HG03439 (cell line): ENCODE results near the gene FOXA3.
"Not testable (repeated sequence)": the region's sequence is repeated elsewhere in the genome, so short reads cannot be mapped to it uniquely, and the experiment has no call there.

Experiments
- ATAC-seq: cut with Tn5 transposase; IDR thresholded peaks from one replicate; pipeline ENCODE4 v1.9.1; 2021; ENCODE audit warnings: mild to moderate bottlenecking, moderate library complexity; ENCODE audit not compliant: unreplicated experiment

Gene FOXA3

DNA sequence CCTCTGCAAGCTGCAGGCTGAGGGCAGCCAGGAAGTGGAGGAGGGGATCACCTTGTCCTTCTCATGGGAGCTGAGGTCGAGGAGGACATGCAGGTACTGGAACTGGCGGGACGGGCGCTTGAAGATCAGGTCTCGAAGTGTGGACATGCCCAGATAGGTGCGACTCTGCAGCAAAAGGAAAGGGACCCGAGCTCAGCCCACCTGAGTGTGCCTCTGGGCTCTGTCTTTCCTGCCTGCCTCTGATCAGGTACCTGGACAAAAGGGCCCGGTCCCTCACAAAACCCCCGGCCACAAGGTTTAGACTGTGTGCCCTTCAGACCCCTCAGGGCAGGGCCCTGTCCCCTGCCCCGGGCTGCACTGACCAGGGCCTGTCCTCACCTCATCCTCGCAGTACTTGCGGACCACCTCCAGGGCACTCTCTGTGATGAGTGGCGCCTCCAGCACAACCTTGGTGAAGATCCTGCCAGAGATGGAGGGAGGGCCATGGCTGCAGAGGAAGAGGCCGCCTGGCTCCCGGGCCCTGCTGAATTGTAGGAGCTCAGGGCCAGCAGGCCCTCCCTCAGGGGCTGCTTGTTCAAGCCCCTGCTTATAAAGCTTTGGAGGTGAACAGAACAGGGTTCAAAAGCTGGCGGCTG, 36.5 kb upstream of the FOXA3 start:
- ATAC-seq = no peak

DNA sequence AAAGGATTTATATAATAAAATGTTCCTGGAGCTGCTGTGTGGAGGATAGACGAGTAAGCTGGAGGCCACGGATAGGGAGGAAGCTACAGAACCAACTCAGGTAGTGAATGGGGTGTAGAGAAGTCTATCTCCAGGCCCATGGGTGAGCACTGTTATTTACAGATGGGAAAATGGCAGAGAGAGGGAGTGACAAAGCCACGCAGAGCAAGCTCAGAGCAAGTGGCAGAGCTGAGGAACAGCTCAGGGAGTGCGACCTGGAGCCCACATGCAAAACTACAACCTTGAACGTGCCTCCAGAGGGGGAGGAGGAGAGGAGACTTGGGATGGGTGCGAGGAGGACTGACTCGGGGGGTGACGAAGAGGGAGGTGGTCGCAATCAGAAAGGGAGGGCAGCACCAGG, 35.6 kb upstream of the FOXA3 start:
- no peak for ATAC-seq

DNA sequence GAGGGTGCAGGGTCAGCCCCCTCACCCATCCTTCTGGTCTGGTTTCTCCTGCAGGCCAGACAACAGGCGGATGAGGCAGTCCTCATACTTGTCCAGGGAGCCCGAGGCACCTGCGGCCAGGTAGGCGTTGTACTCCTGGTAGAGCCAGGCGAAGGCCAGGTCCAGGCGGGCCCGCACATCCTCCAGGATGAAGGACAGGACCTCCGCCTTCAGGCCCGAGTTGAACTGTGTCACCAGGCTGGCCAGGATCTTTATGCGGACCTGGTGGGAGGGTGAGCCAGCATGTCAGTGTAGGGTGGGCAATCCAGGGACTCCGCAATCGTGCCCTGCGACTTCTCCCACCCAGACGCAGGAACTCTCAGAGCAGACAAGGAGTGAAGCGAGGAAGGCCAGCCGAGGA, 35.2 kb upstream of the FOXA3 start:
- ATAC-seq = no peak

DNA sequence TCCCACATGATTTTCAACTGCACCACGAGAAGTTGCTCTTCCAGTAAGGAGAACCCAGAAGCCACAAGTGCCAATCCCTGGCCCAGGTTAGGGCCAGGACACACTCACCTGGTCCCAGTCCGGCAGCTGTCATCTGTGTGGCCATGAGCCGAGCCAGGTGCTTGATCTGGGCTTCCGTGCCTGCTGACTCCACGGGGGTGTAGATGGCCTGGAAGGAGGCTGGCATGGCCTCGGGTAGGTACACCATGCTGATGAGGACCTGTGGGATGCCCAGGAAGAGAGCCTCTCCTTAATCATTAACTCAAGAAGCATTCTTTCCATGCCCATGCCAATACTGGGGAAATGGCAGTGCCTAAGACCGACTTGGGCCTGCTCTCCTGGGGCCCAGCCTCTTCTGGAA, 29.2 kb upstream of the FOXA3 start:
- no peak for ATAC-seq

DNA sequence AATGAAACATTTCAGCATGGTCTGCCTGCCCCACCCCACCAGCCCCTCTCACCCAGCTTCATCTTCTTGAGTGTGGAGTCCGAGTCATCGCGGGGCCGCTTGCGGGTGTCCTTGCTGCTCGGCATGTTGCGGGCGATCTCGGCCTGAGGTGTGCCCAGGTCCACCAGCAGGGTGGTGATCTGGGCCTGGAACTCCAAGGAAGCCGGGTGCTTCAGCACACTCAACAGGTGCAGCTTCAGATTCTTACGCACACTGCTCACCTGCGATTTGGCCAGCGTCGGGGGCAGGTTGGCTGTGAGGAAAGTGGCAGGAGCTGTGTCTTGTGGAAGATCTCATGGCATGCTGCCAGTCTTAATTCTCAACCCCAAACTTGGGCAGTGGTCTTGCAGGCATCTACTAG, 21.9 kb upstream of the FOXA3 start:
- ATAC-seq = no peak

DNA sequence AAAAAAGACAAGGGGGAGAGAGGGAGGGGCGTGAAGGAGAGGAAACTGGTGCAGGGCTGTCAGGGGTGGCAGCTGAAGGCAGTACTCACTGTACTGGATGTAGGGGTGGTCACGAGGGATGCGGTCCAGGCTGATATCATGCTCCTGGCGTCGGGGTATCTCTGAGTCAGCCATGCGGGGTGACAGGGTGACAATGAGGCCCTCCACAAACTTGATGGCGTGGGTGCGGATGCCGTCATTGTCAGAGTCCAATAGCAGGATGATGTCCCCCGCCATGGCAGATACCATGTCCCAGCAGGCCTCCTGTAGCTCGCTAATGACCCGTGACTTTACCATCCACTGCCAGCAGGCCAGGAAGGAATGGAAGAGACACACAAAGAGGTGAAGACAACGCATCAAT, 16.5 kb upstream of the FOXA3 start:
- no peak for ATAC-seq

DNA sequence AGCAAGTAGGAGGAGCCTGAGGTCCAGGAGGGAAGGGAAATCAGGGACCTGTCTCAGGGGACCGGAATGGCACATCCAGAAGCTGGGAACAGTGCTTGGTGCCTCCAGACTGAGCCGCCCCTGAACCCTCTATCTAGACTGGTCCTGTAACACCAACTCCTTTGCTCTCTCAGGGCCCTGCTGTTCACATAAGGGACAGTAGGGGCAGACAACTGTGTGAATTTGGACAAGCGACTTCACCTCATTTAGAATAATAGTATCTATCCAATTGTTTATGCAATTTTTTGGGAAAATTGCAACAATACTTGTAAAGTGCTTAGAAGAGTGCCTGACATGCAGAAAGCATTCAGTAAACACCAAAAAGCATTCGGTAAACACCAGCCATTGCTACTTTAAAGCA, 15.2 kb upstream of the FOXA3 start:
- ATAC-seq = no peak

DNA sequence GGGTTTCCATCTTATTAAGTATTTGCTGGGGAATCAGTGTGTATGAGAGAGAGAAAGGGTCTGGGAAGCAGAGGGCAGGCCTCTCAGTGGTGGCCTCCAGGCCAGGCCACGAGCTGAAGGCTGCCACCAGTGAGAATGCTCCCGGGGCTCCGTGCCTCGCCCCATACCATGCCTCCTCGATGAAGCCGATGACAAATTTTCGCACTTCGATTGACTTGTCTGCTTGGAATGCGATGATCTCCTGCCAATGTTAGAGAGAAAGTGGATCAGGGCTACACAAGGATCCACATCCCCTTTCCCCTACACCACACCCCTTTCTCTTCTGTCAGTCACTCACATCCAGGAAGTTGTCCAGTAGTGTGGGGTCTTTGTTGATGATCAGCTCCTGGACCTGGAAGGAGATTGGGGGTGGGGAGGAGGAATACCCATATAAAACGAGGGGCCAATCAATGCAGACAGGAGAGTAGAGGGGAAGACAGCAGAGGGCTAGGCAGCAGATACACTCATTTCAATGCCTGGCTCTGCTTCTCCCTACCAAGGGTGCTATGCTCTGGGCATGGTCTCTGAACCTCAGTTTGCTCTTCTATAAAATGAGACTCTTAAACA, 11.9 kb upstream of the FOXA3 start:
- ATAC-seq = no peak

DNA sequence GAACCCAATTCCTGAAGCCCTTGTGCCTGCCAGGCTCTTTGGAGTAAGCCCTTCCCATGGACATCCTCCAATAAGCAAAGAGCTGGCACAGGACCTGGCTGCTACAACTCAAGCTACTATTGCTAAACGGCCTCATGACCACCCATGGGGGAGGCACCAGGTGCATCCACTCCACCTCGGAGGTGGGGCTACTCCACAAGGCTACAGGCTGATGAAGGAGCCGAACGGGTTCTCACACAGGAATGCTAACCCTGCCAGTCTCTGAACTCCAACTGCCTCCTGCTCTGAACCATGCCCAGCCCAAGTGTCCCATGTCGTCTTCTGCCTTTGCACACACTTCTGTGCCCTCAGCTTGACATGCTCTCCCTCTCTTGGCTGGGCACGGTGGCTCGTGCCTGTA, 11.1 kb upstream of the FOXA3 start:
- no peak for ATAC-seq

DNA sequence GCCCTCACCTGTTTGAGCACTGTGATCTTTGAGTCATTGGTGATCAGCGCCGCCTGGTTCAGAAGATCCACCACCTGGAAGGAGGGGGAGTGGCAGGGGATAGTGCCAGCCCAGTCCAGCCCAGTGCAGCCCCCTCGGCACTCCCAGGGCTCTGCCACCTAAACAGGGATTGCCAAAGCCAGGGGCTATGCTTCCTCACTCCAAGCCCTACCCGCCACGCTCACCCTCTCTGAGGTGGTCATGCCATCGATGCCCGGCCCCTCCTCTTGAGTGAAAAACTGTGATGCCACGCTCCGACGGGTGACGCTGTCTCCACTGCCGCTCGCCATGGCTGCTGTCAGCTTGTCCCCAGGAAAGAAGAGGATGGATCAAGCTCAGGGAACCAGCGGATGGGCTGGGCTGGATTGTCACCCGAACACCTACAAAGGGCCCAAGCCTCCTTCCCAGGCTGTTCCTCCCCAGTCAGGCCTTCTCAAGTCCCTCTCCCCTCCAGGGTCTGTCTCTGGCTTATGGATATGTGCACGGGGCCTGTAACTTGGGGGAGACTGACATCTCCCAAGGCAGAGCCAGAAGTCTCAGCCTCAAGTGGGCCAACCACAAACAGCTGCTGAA, 9.9 kb upstream of the FOXA3 start:
- ATAC-seq = no peak

DNA sequence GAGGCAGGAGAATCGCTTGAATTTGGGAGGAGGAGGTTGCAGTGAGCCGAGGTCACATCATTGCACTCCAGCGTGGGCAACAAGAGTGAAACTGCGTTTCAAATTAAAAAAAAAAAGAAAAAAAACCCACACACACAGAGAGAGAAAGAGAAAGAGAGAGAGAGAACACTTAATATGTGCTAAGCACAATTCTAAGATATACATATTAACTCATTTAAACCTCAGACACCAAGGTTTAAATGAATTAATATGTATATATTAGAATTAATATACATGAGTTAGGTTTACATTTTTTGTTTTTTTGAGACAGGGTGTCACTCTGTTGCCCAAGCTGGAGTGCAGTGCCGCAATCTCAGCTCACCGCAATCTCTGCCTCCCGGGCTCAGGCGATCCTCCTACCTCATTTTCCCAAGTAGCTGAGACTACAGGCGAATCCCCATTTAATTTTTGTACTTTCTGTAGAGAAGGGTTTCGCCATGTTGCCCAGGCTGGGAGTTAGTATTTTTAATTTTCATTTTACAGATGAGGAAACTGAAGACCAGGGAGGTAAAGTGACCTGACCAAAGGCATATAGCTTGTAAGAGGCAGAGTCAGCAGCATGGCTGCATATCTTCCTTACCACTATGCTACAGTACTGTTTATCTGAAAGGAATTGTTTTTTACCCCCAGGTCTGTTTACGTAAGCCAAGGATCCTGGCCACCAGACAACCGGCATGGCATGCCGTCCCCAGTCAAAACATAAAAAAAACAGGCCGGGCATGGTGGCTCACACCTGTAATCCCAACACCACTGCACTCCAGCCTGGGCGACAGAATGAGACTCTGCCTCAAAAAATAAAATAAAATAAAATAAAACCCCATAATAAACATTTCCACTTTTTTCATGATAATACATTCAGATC, 3.5 kb upstream of the FOXA3 start:
- ATAC-seq = no peak

DNA sequence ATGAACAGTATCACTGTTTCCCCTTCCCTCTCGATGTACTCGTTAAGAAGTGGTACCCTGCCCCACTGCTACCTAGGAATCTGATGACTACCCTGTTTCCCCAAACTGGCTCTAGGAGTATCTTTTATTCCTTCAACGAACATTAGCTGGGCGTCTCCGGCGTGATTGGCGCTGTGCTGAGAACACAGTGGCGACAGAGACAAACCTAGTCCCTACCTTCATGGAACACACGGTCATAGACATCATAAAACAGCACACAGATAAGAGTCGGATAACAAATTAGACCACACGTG, 1.9 kb upstream of the FOXA3 start:
- no peak for ATAC-seq

DNA sequence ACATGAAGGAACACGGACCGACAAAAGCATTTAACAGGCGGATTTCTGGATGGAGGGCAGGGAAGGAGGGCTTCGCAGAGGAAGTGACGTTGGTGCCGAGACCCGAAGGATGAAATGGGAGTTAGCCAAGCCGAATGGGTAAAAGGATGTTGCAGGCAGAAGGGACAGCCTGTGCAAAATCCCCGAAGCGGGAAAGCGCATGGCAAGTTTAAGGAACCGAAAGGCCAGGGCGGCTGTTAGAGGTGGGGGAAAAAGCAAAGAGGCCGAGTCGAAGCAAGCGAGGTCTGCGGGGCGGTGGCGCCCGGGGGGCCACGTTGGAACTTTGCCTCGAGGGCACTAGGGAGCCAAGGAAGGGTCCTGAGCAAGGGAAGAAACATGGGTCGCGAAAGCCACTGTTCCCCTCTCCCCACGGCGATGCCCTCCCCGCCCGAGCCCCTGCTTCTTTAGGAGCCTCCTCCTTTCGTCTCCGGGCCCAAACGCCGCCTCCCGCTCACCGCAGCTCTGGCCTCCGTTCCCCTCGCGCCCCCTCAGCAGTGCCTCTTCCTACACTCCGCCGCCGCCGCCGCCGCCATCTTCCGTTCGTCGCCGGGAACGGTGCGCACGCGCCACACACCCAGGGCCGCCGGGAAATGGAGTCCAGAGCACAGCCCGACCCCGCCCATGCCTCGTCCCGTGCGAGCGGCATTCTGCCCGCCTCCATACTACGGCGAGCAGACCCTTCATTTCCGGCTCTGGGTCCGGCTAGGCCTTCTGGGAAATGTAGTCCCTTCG, 1.4 kb upstream of the FOXA3 start, which contains the start of gene SYMPK:
Gene SYMPK (minus strand): TSS at position 584 of the 771 bp plus-strand sequence. CDS start 8,652 bp downstream, outside the sequence.
- peak; percentile 89 for ATAC-seq

DNA sequence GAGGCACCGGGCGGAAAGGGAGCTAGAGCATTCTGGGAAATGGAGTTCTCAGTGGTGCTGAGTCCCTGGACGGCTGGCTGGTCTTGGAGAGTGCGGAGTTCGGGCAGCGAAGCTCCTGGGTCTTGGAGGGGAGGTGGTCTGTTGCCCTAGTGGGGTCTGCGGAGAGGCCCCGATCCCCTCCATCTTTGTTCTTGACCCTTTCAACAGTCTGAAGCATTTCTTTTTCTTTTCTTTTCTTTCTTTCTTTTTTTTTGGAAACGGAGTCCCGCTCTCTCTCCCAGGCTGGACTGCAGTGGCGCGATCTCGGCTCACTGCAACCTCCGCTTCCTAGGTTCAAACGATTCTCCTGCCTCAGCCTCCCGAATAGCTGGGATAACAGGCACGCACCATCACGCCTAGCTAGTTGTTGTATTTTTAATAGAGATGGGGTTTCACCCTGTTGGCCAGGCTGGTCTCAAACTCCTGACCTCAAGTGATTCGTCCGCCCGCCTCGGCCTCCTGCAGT, 739 bp upstream of the FOXA3 start:
- ATAC-seq = no peak

DNA sequence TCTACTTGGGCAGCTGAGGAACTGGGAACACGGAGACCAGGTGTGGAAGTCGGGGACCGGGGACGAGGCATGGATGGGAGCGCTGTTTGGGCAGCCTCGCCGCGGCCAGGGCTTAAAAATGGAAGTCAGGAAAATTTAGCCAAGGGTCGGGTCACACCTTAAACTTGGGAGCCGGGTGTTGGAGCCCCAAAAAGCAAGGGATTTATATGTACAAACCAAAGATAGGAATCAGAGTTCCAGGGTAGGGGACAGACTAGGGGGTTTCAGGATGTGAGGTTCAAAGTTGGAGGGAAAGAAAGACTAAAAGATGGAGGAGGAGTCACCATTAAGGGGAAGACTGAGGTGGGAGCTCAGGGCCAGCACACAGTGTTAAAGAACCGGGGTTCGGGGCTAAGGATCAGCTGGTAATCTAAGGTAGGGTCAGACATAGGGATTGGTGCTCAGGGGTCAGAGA, 530 bp downstream of the FOXA3 start:
- ATAC-seq = no peak

DNA sequence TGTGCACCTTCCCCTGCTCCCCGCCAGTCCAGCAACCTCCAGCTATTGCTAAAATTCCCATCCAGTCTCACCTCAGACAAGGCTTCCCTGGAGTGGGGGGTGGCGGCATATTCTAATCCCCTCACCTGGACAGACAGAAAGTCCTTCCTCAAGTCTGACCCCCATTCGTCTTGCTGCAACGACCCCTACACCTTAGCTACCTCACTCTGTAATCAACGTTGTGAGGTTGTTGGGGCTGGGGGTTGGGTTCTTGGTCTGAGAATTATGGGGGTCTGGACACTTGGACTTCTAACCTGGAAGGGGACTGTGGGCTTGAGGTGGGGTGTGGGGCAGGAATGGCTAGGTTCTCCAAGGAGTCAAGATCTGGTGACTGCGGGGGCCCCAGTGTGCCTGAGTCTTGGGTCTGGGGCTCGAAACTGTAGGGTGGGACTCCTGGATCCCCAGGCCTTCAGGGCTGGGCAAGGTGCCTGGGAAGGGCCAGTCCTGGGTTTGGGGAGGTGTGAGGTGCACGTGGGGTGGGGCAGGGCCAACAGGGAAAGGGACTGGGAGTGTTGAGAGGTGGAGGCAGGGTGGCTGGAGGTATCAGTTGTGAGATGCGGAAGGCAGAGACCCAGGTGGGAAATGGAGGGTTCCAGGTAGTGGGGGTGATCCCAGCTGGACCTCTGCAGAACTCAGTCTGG, 1.3 kb downstream of the FOXA3 start:
- ATAC-seq = no peak

DNA sequence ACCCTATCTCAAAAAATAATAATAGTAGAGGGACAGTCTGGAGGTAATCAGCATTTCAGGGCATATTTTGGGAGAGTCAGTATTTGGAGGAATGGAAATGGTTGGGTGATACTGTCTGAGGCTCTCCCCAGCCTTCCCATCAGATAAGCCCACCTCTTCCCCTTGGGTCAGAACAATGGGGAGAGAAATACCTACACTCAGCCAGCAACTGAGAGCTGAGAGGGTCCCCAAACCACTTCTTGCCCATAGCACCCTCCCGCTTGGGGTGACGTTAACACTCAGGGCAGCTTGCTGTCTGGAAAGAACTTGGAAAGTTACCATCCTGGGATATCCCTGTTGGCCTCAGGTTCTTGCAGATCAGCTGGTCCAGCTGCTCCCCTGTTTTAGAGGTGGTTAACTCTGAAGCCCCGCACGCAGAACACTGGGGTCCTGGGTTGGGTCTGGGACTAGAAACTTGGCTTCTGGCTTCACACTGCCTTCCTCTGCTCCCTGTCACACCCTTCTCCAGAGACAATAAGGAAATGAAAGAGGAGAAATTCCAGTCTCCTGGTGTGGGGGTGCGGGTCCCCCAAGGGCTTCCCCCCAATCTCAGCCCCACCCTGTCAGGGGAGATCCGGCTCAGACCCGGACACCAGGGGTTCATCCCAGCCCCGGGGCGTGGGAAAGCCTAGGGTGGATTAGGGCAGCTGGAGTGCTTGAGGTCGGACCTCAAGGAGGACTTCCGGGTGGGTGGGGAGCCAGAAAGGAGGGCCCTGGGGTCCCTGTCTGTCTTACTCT, 2.5 kb downstream of the FOXA3 start:
- ATAC-seq = no peak

DNA sequence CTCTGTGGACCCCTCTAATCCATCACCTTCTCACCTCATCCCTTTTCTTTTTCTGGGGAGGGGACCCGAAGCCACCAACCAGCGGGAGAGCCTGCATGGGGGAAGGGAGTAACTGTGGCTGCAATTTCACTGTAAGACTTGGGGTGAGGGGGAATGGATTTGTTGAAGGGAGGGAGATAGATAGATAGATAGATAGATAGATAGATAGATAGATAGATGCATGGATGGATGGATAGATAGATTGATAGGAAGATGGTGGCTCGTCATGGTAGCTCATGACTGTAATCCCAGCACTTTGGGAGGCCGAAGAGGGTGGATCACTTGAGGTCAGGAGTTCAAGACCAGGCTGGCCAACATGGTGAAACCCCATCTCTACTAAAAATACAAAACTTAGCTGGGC, 3.1 kb downstream of the FOXA3 start:
- ATAC-seq = not testable (repeated sequence)

DNA sequence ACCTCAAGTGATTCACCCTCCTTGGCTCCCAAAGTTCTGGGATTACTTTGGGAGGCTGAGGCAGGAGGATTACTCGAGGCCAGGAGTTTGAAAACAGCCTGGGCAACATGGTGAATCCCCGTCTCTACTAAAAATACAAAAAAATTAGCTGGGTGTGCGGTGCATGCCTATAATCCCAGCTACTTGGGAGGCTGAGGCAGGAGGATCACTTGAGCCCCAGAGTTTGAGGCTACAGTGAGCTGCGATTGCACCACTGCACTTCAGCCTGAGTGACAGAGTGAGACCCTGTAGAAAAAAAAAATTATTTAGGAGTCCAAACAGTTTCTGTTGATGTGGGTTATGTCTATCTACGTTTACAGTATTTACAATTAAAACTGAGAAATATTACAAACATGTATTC, 6.7 kb downstream of the FOXA3 start:
- ATAC-seq = no peak
